ENCODE measurements around the gene NR2F1-AS1. TPM values are rescaled to one million over a fixed set of nuclear protein-coding genes. Genes with fewer than 3 reads are reported as not detected.

The NR2F1-AS1 gene
- total RNA-seq, result 11.2 and 12.1 TPM in 2 replicates

DNA sequence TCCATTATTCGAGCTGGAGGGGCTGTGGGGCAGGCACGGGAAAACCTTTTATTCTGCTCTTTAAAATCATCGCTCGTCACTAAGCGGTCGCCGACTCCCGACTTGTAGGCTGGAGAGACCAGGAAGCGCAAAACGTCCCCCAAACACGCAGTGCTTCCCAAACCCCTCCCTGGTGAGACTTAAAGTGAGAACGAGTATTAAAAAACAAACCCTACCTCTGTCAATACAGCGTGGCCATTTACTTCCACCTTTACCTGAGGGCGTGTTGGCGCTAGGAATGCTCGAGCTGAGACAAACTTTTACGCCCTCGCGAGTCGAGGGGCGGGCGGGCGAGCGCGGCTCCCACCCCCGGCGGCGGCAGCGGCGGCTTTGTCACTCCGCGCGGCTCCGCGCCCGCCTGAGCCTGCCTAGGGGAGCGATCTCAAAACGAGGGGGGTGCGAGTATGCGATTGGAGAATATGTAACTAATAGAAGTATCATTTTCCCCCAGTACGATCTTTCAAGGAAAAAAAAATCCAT lies at the start of gene NR2F1-AS1:
Gene NR2F1-AS1, minus strand, starts transcription at position 293 of the 519 bp plus-strand sequence.

DNA sequence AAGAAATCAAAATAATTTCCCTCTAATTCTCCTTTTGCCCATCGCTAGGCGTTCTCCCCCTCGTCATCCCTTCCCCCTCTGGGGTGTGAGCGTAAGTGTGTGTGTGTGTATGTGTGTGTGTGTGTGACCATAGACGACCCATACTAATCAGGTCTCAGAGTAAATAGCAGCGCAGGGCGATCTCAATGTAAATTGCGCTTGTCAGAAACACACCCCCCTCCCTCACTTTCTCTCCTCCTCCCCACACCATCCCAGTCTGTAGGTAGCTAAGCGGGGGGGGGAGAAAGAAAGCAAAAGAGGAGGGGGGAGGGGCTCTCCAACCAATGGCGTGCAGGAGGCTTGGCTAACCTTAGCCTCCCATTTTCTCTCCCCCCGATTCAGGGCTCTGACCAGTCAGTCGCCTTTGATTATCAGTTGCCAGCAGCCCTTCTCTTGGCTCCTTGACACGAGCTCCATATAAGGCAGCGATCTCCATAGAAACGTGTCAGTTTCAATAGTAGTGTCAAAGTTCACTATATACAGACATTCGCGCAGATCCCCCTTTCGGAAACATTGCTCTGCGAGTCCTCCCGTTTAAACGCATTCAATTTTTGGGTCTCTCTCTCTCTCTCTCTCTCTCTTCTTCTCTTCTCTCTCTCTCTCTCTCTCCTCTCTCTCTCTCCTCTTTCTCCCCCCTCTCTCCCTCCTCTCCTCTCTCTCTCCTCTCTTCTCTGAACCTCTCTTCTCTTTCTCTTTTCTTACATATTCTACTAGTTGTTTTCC lies 1.8 kb upstream of the NR2F1-AS1 start, which contains the start of gene NR2F1:
Gene NR2F1, plus strand, starts transcription at position 546 of the 762 bp plus-strand sequence. CDS start 1,802 bp downstream, outside the sequence.

Other genes starting within 250 kb of the NR2F1-AS1 start
- 92.0 and 98.6 TPM in 2 replicates for gene NR2F1, start 2.0 kb upstream of the NR2F1-AS1 start, total RNA-seq
- gene POU5F2, start 160.4 kb upstream of the NR2F1-AS1 start, total RNA-seq, result under 0.01 TPM in 1 of 2 replicates, not detected in the other